IMR-90 (cell line): ENCODE measurements around the gene TBP. TPM values are rescaled to one million over a fixed set of nuclear protein-coding genes. Genes with fewer than 3 reads are reported as not detected.

Experiments
- ATAC-seq: fragments of 200-7000 bp; cut with Tn5 transposase; 2 replicates; pipeline ENCODE4 v1.9.1; 2020; ENCODE audit warnings: low read depth, mild to moderate bottlenecking, moderate library complexity
- BruUV-seq: library from RNA; stranded (reverse); fragments of 400-500 nt; replicated peaks from 2 replicates; lab custom pipeline; 2021; lab: Mats Ljungman, UMichigan
- CTCF ChIA-PET: fragments of 300-600 bp; formaldehyde crosslinking; extraction: SDS; loops from one replicate; lab custom pipeline; 2021; ENCODE audit warnings: antibody characterized with exemption; lab: Yijun Ruan, JAX
- POLR2A ChIA-PET: fragments of 300-600 bp; sonication (Branson Sonifier 250); formaldehyde crosslinking; loops from one replicate; lab custom pipeline; 2022; ENCODE audit warnings: antibody characterized with exemption; ENCODE audit not compliant: unreplicated experiment; lab: Charles Lee
- DNase-seq: peaks from one replicate; pipeline ENCODE4 v3.0.0; 2013
- H2AFZ ChIP-seq: replicated peaks from 2 replicates; pipeline ENCODE3; 2013; ENCODE audit warnings: low read length, mild to moderate bottlenecking; ENCODE audit not compliant: poor library complexity
- H2AK5ac ChIP-seq: 2 replicates; pipeline ENCODE4 v1.6.1; 2013; ENCODE audit warnings: low read depth, low read length, inconsistent platforms
- H2AK9ac ChIP-seq: replicated peaks from 2 replicates; pipeline ENCODE3; 2013; ENCODE audit warnings: mild to moderate bottlenecking, low read depth, low read length, moderate library complexity; ENCODE audit not compliant: poor library complexity
- H2BK120ac ChIP-seq: 2 replicates; pipeline ENCODE4 v1.6.1; 2013; ENCODE audit warnings: low read depth, low read length, inconsistent platforms
- H2BK15ac ChIP-seq: 3 replicates; pipeline ENCODE4 v1.6.1; 2013; ENCODE audit warnings: low read depth, low read length, inconsistent platforms
- H2BK20ac ChIP-seq: 2 replicates; pipeline ENCODE4 v1.6.1; 2013; ENCODE audit warnings: low read depth, mild to moderate bottlenecking, inconsistent platforms, low read length, moderate library complexity
- H2BK5ac ChIP-seq: 2 replicates; pipeline ENCODE4 v1.6.1; 2013; ENCODE audit warnings: mild to moderate bottlenecking, low read depth, low read length, inconsistent platforms; ENCODE audit not compliant: poor library complexity, severe bottlenecking
- H3K14ac ChIP-seq: replicated peaks from 2 replicates; pipeline ENCODE4 v1.6.1; 2013; ENCODE audit warnings: low read depth, low read length, inconsistent platforms
- H3K18ac ChIP-seq: 2 replicates; pipeline ENCODE4 v1.6.1; 2013; ENCODE audit warnings: low read depth, low read length, control low read depth
- H3K23ac ChIP-seq: 2 replicates; pipeline ENCODE4 v1.6.1; 2013; ENCODE audit warnings: low read depth, low read length, inconsistent platforms
- H3K27ac ChIP-seq: 2 replicates; pipeline ENCODE4 v1.5.1; 2013; ENCODE audit warnings: mild to moderate bottlenecking, control low read depth, low read length; ENCODE audit not compliant: insufficient read depth
- H3K27me3 ChIP-seq: 2 replicates; pipeline ENCODE4 v1.6.1; 2013; ENCODE audit warnings: low read length; ENCODE audit not compliant: control insufficient read depth, insufficient read depth
- H3K36me3 ChIP-seq: 2 replicates; pipeline ENCODE4 v1.6.1; 2013; ENCODE audit warnings: low read length, mixed read lengths; ENCODE audit not compliant: control insufficient read depth, insufficient read depth
- H3K4ac ChIP-seq: 2 replicates; pipeline ENCODE4 v1.6.1; 2013; ENCODE audit warnings: low read depth, low read length, inconsistent platforms
- H3K4me1 ChIP-seq: 2 replicates; pipeline ENCODE4 v1.6.1; 2013; ENCODE audit warnings: low read length, mixed read lengths; ENCODE audit not compliant: control insufficient read depth, insufficient read depth
- H3K4me2 ChIP-seq: 2 replicates; pipeline ENCODE4 v1.6.1; 2013; ENCODE audit warnings: low read depth, mild to moderate bottlenecking, control low read depth, low read length, moderate library complexity
- H3K4me3 ChIP-seq: 2 replicates; pipeline ENCODE4 v1.5.1; 2013; ENCODE audit warnings: low read depth, mild to moderate bottlenecking, control low read depth, low read length, moderate library complexity; ENCODE audit not compliant: insufficient read depth
- H3K56ac ChIP-seq: 2 replicates; pipeline ENCODE4 v1.6.1; 2013; ENCODE audit warnings: low read length, inconsistent platforms; ENCODE audit not compliant: insufficient read depth; ENCODE audit errors: extremely low read depth
- H3K79me1 ChIP-seq, 2 experiments: 2 replicates each; pipeline ENCODE4 v1.6.1; 2013; ENCODE audit warnings: low read length in 2 of 2, inconsistent platforms in 1 of 2, low read depth in 1 of 2
- H3K9ac ChIP-seq: 2 replicates; pipeline ENCODE4 v1.6.1; 2013; ENCODE audit warnings: low read depth, low read length, control low read depth
- H3K9me1 ChIP-seq: 2 replicates; pipeline ENCODE4 v1.6.1; 2013; ENCODE audit warnings: low read length, inconsistent platforms; ENCODE audit not compliant: insufficient read depth
- H3K9me3 ChIP-seq: 2 replicates; pipeline ENCODE4 v1.6.1; 2013; ENCODE audit warnings: low read length; ENCODE audit not compliant: control insufficient read depth, insufficient read depth
- H4K20me1 ChIP-seq: 2 replicates; pipeline ENCODE4 v1.6.1; 2013; ENCODE audit warnings: low read length, inconsistent platforms; ENCODE audit not compliant: insufficient read depth
- H4K5ac ChIP-seq: 2 replicates; pipeline ENCODE4 v1.6.1; 2013; ENCODE audit warnings: mild to moderate bottlenecking, low read depth, low read length, control low read depth
- H4K8ac ChIP-seq, 2 experiments: 2 replicates each; pipeline ENCODE4 v1.6.1; 2013; ENCODE audit warnings: low read depth in 2 of 2, low read length in 2 of 2, control low read depth in 1 of 2, inconsistent platforms in 1 of 2
- H4K91ac ChIP-seq: 2 replicates; pipeline ENCODE4 v1.6.1; 2013; ENCODE audit warnings: low read depth, low read length, inconsistent platforms; ENCODE audit not compliant: insufficient read depth
- CEBPB ChIP-seq: IDR thresholded peaks from 2 replicates; pipeline ENCODE4 v1.6.1; 2012; ENCODE audit warnings: low read depth, low read length, improper control_type of control experiment
- CHD1 ChIP-seq: IDR thresholded peaks from 2 replicates; pipeline ENCODE4 v1.6.1; 2012; ENCODE audit warnings: low read depth, low read length, improper control_type of control experiment
- FOS ChIP-seq: fragments of 150-350 bp; IDR thresholded peaks from 2 replicates; pipeline ENCODE4 v1.6.1; 2016; ENCODE audit warnings: low read depth, low read length
- MAZ ChIP-seq: IDR thresholded peaks from 2 replicates; pipeline ENCODE4 v1.6.1; 2012; ENCODE audit warnings: low read depth, mild to moderate bottlenecking, low read length, improper control_type of control experiment, moderate library complexity, borderline replicate concordance
- MXI1 ChIP-seq: IDR thresholded peaks from 2 replicates; pipeline ENCODE4 v1.6.1; 2012; ENCODE audit warnings: low read depth, mild to moderate bottlenecking, low read length, moderate library complexity, borderline replicate concordance
- NFE2L2 ChIP-seq: fragments of 150-350 bp; IDR thresholded peaks from 2 replicates; pipeline ENCODE4 v1.6.1; 2016; ENCODE audit warnings: low read depth, mild to moderate bottlenecking, low read length
- RAD21 ChIP-seq: IDR thresholded peaks from 2 replicates; pipeline ENCODE4 v1.6.1; 2012; ENCODE audit warnings: low read length, improper control_type of control experiment
- RFX5 ChIP-seq: IDR thresholded peaks from 2 replicates; pipeline ENCODE4 v1.8.0; 2012; ENCODE audit warnings: low read depth, mild to moderate bottlenecking, low read length, moderate library complexity
- SMC3 ChIP-seq: fragments of 150-350 bp; IDR thresholded peaks from 2 replicates; pipeline ENCODE4 v1.6.1; 2016; ENCODE audit warnings: low read depth, mild to moderate bottlenecking, antibody characterized with exemption, low read length, moderate library complexity
- WGBS, 2 experiments: methylation state at CpG; one replicate each; pipeline versions ENCODE4 v1.1.5 to v1.1.7; 2013; ENCODE audit warnings: missing lambda C conversion rate in 2 of 2; ENCODE audit not compliant: insufficient read length in 1 of 2; ENCODE audit errors: extremely low coverage in 2 of 2; 5-methylcytosine and 5-hydroxymethylcytosine counted together
- dilution Hi-C: fragments of 300-500 bp; cut with HindIII; formaldehyde crosslinking; loops from one replicate; pipeline ENCODE4 v1.14.3; 2018; ENCODE audit warnings: low sequenced_read_pairs; ENCODE audit not compliant: unreplicated experiment
- in situ Hi-C: fragments of 300-500 bp; cut with MboI; formaldehyde crosslinking; loops from 3 replicates; pipeline ENCODE4 v1.14.3; 2019; ENCODE audit warnings: low sequenced_read_pairs, inconsistent platforms, mixed read lengths
- intact Hi-C: fragments of 100-400 bp; cut with micrococcal nuclease; formaldehyde crosslinking; loops from 2 replicates; pipeline ENCODE4 v1.10.0; 2022
- polyA plus RNA-seq, 3 experiments: library from polyadenylated mRNA; depleted of rRNA; stranded (reverse); fragments of >200 nt; gene quantifications; 2 replicates each; pipeline ENCODE4 v1.2.3, GENCODE V29; 2012; ENCODE audit warnings: low replicate concordance in 1 of 3
- total RNA-seq: library from RNA; depleted of rRNA; stranded (reverse); fragments of >200 nt; gene quantifications from 2 replicates; pipeline ENCODE4 v1.2.3, GENCODE V29; 2012

The TBP gene
- total and polyA plus RNA-seq, 2 of the 4 experiments (the other 2 are of a cell fraction), result 8.8 to 12.5 TPM

DNA sequence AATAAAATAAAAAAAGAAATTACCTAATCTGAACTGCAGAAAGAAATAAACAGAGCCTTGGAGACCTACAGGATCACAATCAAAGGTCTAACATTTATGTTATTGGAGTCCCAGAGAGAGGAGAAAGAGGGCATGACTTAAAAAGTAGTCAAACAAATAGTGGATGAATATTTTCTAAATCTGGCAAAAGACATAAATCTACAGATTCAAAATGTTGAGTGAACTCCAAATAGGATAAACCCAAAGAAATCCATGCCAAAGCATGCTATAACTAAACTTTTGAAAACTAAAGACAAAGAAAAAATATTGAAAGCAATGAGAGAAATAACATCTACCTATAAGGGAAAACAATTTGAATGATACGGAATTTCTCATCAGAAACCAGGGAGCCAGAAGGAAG is 39.3 kb upstream of the TBP start:
- no peak overlapping the region for H2AK9ac ChIP-seq
- H3K23ac ChIP-seq, result no peak overlapping the region
- DNase-seq (no peak), ATAC-seq (no peak)
- no peaks in the 10 kb centered on the region for H3K36me3 ChIP-seq
- dilution Hi-C loops, result no loop called here
- in situ Hi-C loops, result loop anchor here (5.0 to 10.0 kb wide), 2 partner anchors 683 to 720 kb away; no protein-coding TSS in a partner anchor
- no peak overlapping the region for H3K4me2 ChIP-seq
- H4K91ac ChIP-seq, result no peak overlapping the region
- ChIA-PET CTCF (no interaction called here), POLR2A (no interaction called here)
- no peak overlapping the region for H2BK15ac ChIP-seq
- H2AFZ ChIP-seq, result no peak overlapping the region
- no peaks in the 10 kb centered on the region for H3K4me1 ChIP-seq
- no peak overlapping the region for H2BK120ac ChIP-seq
- no peaks in the 10 kb centered on the region for H3K9me3 ChIP-seq
- no peak overlapping the region for H3K27ac ChIP-seq
- no TSS peak for BruUV-seq
- no peak overlapping the region for H3K56ac ChIP-seq
- H4K5ac ChIP-seq, result no peak overlapping the region
- H4K20me1 ChIP-seq, result no peaks in the 10 kb centered on the region
- no peak overlapping the region for H3K18ac ChIP-seq
- H3K27me3 ChIP-seq, result peaks cover 5% of the 10 kb centered on the region
- no CpG with 5 or more reads among the region's 1 CpG for WGBS, 2 experiments
- H4K8ac ChIP-seq, result no peak overlapping the region
- H2BK5ac ChIP-seq, result no peak overlapping the region
- intact Hi-C loops, result loop anchor here (5.0 kb wide), 2 partner anchors 208 to 1618 kb away; partner anchors contain the start of gene FAM120B
- no peaks in the 10 kb centered on the region for H3K79me1 ChIP-seq
- no peak overlapping the region for H2BK20ac ChIP-seq
- no peak overlapping the region for H2AK5ac ChIP-seq
- TF ChIP-seq MAZ (no peak), NFE2L2 (no peak), RAD21 (no peak), FOS (no peak), CHD1 (no peak), SMC3 (no peak), MXI1 (no peak), CEBPB (no peak), RFX5 (no peak)
- H3K14ac ChIP-seq, result no peak overlapping the region
- H3K4me3 ChIP-seq, result no peak overlapping the region
- no peaks in the 10 kb centered on the region for H3K9me1 ChIP-seq
- no peak overlapping the region for H3K4ac ChIP-seq
- no peak overlapping the region for H3K9ac ChIP-seq
